Measurements from ENCODE around the gene LHX3. TPM values are rescaled to one million over a fixed set of nuclear protein-coding genes. Genes with fewer than 3 reads are reported as not detected.

Gene LHX3
- total and polyA plus RNA-seq, 10 of the 15 experiments (the other 5 are each of a cell fraction or from before 2014, with no cell fraction given), result not detected

DNA sequence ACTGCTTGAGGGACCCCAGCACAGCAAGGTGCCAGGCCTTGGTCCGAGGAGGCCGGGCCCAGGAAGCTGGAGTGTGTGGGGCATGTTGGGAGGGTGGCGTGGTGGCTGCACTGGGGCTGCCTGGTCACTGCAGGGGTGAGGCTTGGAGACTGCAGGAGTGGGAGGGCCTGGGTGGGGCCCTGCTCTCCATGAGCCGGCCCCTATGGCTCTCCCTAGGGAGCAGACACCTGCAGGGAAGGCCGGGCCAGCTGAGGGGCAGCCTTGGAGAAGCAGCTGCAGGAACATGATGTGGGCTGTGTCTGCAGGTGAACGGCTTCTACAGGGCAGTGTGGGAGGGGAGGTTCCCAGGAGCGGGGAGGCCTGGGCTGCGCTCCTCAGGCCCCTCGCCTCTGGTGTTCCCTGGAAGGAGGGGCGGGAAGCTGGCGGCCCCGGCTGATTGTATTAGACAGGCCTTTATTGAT lies 44.5 kb downstream of the LHX3 start (continued):
- no peak for TF ChIP-seq MTA3 (IDR thresholded peaks at IDR 0.05; ENCODE audit: borderline replicate concordance, low read length)
- TF ChIP-seq, protein P1, sequence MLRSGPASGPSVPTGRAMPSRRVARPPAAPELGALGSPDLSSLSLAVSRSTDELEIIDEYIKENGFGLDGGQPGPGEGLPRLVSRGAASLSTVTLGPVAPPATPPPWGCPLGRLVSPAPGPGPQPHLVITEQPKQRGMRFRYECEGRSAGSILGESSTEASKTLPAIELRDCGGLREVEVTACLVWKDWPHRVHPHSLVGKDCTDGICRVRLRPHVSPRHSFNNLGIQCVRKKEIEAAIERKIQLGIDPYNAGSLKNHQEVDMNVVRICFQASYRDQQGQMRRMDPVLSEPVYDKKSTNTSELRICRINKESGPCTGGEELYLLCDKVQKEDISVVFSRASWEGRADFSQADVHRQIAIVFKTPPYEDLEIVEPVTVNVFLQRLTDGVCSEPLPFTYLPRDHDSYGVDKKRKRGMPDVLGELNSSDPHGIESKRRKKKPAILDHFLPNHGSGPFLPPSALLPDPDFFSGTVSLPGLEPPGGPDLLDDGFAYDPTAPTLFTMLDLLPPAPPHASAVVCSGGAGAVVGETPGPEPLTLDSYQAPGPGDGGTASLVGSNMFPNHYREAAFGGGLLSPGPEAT (IDR thresholded peaks at IDR 0.05; ENCODE audit: low read depth), result no peak
- no peak for TF ChIP-seq CBX3 (IDR thresholded peaks at IDR 0.05; ENCODE audit: borderline replicate concordance, low read depth)
- TF ChIP-seq, protein P2, sequence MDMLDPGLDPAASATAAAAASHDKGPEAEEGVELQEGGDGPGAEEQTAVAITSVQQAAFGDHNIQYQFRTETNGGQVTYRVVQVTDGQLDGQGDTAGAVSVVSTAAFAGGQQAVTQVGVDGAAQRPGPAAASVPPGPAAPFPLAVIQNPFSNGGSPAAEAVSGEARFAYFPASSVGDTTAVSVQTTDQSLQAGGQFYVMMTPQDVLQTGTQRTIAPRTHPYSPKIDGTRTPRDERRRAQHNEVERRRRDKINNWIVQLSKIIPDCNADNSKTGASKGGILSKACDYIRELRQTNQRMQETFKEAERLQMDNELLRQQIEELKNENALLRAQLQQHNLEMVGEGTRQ (IDR thresholded peaks at IDR 0.05; ENCODE audit: borderline replicate concordance, low read depth, low read length), result no peak
- no peak for TF ChIP-seq RAD21 (IDR thresholded peaks at IDR 0.05; ENCODE audit: insufficient read depth, low read depth, low read length)
- no peak for TF ChIP-seq SUZ12 (IDR thresholded peaks at IDR 0.05; ENCODE audit: unreplicated experiment)
- TF ChIP-seq RUNX3 (IDR thresholded peaks at IDR 0.05; ENCODE audit: low read length), result no peak
- no peak for TF ChIP-seq HDGF (IDR thresholded peaks at IDR 0.05)
- no peak for TF ChIP-seq KAT2A (conservative IDR thresholded peaks at IDR 0.05; ENCODE audit: control insufficient read depth, low read depth, low read length)

DNA sequence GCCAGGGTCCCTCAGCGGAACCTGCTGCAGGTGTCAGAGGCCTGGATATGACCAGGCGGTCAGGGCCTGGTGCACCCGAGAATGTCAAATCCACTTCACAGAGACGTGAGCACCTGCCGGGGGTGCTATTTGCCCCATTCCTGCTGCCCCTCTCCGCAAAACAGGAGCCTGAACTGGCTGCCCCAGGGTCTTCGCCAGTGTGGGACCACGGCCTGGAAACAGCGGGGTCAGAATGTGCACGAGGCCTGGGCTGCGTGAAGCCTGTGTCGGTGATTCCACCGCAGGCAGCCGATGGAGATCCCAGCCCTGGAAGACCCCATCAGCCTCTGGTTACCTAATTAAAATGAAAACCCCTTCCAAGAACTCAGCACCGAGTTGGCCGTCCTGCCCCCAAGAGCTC lies 45.1 kb downstream of the LHX3 start:
- in situ Hi-C loops (cut with MboI), result no loop called here
- TF ChIP-seq HCFC1 (IDR thresholded peaks at IDR 0.05; ENCODE audit: low read length), result no peak
- no peak for TF ChIP-seq GABPA (IDR thresholded peaks at IDR 0.05; ENCODE audit: low read depth)
- H3K79me2 ChIP-seq (ENCODE audit: control insufficient read depth, insufficient read depth, low read length), result no peaks in the 10 kb centered on the region
- ChIA-PET POLR2A (interaction anchor here (0.5 kb wide), 1 partner anchor 1345 kb away, joined by 5 read pairs; no protein-coding TSS in a partner anchor), RAD21 (ENCODE audit: unreplicated experiment) (no interaction called here), CTCF (interaction anchor here (1.6 kb wide), 1 partner anchor 11 kb away, joined by 7 read pairs; no protein-coding TSS in a partner anchor), SMC1A (ENCODE audit: uncharacterized antibody, unreplicated experiment) (no interaction called here)
- BruUV-seq (replicated peaks), result no TSS peak
- 51% methylated on average over 16 of the region's 16 CpGs for WGBS (ENCODE audit: insufficient coverage, insufficient replicate concordance, low lambda C conversion rate, missing lambda C conversion rate)
- H3K4me1 ChIP-seq (ENCODE audit: control insufficient read depth, insufficient read depth, low read length), result no peaks in the 10 kb centered on the region
- intact Hi-C loops (cut with micrococcal nuclease; ENCODE audit: unreplicated experiment), result no loop called here
- H3K27me3 ChIP-seq (replicated peaks in 1 of 2; ENCODE audit: control insufficient read depth in 2 of 2, insufficient read depth in 2 of 2, low read length in 1 of 2), result peaks cover 0 to 3% of the 10 kb centered on the region in 2 experiments; a peak in 2 of 4 replicates
- H2AFZ ChIP-seq (ENCODE audit: control insufficient read depth, low read depth, low read length), result no peak overlapping the region
- no peak overlapping the region for H3K4me3 ChIP-seq
- ATAC-seq, result no peak
- H3K27ac ChIP-seq (ENCODE audit: control insufficient read depth, insufficient read depth), result no peak overlapping the region
- no peak overlapping the region for H3K9ac ChIP-seq (ENCODE audit: control insufficient read depth, insufficient read depth, low read length)
- no peak overlapping the region for H3K4me2 ChIP-seq (ENCODE audit: control insufficient read depth, insufficient read depth)
- no peaks in the 10 kb centered on the region for H3K36me3 ChIP-seq (ENCODE audit: control insufficient read depth in 2 of 2, insufficient read depth in 2 of 2, low read length in 1 of 2)
- FAIRE-seq, result no peak
- H3K9me3 ChIP-seq (replicated peaks; ENCODE audit: control insufficient read depth, insufficient read depth, low read length), result no peaks in the 10 kb centered on the region
- DNase-seq (ENCODE audit: low read depth, low spot score), result no peak
- H4K20me1 ChIP-seq (ENCODE audit: control insufficient read depth, insufficient read depth), result no peaks in the 10 kb centered on the region

Measured in GM12878 (cell line).